DMS153 treated with DMSO at 0.1 percent for 48 hours (cell line): ENCODE results near the gene PRRT4.

Experiments
- DNase-seq: peaks from one replicate; lab custom pipeline; 2025; ENCODE audit not compliant: unreplicated experiment; lab: John Stamatoyannopoulos, UW

PRRT4 gene

GRCh38 chr7:128349466-128349825 lies 12.0 kb downstream of the PRRT4 start:
- DNase-seq, result no peak

DNA sequence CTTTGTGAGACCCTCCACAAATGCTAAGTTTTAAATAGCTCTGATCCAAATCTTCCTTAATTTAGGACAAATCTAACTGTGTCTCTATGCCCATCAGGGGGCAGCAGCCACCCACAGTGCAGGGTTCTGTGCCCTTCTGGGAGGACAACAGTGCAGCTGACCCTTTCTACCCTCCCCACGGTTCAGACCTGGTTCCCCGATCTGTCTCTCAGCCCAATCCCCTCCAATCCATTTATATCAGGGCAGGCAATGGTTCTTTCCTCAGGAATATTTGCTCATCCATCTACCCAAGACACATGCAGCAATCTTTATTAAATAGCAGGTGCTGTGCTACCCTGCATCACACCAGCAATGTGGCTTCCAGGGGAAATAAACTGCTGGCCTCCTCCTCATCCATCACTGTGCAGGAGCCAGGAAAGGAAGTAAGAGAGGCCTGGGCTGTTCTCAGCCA lies 13.8 kb downstream of the PRRT4 start:
- DNase-seq, result peak; percentile 8

- no peak for DNase-seq
These were observed 17.1 kb downstream of the PRRT4 start for GRCh38 chr7:128344431-128344774.

GRCh38 chr7:128343554-128344430 lies 17.7 kb downstream of the PRRT4 start, which contains the start of gene RBM28:
TSS of gene RBM28 (minus strand) at chr7:128343908. CDS start at chr7:128343793, 115 bp downstream.
- peak; percentile 83 for DNase-seq

DNA sequence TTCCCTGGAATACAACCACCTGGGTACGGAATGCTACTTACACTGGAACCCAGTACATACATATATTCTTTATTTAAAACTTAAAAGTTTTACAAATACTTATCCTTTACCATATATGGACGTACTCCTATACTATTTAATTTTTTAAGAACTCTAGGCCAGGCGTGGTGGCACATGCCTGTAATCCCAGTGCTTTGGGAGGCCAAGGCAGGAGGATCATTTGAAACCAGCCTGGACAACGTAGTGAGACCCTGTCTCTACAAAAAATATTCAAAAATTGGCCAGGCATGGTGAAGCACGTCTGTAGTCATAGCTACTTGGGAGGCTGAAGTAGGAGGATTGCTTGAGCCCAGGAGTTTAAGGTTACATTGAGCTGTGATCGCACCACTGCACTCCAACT lies 19.8 kb downstream of the PRRT4 start:
- DNase-seq, result no peak

DNA sequence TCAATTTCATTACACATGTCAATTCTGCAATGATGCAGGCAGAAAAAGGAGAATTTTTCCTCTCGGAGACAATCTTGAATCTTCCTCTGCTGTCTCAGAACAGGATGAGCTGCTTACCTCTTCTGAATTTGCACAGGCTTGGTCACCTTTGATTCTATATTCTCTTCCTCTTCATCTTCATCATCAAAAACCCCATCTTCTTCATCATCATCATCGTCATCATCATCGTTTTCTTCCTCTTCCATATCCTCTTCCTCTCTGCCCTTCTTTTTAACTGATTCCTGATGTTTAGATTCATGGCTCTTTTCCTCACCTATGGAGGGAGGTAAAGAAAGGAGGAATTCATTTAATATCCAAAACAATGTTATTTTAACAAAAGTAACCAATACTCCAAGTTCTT lies 25.8 kb downstream of the PRRT4 start:
- DNase-seq, result no peak

DNA sequence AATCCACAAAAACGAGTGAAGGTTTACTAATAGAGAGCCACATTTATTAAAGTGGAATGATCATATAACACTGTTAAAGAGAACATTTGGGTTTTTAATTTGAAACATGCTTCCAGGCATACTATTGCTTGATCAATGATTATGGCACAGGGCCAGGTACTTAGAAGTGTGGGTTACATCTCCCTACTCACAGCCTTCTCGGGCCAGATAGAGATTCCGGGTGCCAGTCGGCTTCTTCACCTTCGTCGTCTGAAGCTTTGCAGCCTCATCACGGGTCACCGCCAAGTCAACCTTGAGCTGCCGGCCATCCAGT lies 37.2 kb downstream of the PRRT4 start:
- no peak for DNase-seq

DNA sequence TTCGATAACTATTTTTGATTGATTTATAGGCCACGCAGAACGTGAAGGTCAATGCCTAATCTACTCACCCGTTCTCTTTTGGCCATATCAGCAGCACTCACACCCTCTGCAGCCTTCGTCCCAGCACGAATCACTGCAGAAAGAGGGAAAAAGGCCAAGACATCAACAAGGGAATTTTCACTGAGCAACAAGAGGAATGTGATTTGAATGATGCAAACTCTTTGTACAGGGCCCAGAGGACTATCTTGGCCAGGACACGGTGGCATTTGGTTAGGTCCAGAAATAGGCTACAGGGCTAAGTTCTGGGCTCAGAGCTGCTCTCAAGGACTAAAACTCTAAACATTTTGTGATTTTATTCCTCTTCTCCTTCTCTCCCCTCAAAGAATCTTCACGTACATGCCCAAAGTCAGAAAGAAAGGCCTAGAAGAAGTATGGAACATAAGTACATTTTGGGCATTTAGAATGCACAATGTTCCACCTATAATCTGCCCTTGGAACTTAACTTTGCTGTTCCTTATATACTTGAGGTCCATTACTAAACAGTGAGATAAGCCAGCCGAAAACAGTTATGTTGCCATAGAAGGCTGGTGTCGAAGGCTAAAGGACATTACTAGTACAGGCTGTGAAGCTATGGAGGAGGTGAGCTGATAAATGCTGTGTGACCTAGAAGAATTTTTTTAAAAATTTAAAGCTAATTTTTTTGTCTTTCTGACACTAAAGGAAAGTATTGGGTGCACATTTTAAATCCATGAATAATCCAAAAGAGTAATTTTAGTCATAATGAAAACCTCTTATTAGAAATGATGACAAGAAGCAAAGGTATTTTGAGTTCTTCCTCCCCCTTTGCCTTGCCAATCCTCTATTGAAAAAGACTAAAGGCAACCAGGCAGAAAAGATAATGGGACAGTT lies 37.8 kb downstream of the PRRT4 start:
- DNase-seq, result no peak

DNA sequence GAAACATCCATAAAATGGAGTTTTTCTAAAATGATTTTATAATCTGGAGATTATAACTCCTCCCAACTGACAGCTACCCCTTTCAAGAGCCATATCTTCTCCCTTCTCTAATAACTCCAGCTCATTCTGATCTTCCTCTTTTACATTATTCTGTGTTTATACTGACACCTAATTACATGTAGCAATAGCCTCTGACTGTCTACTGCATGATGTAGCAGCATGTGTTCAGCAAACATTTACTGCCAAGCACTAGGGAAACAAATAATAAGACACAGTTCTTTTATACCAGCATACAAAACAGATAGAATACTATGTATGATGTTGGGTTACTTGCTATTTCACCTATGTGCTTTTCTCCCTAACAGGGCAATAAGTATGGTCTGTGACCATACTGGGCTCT lies 38.5 kb downstream of the PRRT4 start:
- no peak for DNase-seq

GRCh38 chr7:128322040-128322643 lies 39.3 kb downstream of the PRRT4 start:
- no peak for DNase-seq

DNA sequence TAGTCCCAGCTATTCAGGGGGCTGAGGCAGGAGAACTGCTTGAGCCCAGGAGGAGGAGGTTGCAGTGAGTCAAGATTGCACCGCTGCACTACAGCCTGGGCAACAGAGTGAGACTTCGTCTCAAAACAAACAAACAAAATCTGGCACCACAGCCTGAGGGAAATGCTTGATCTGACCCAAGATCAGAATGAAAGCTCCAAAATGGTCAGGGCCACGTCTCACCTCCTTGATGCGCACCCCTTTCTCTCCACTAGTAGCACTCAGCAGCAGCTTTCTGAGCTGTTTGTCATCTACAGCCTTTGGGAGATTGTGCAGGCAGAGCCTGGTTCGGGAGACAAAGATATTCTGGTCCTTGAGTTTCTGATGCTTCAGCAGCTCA lies 40.5 kb downstream of the PRRT4 start:
- no peak for DNase-seq

GRCh38 chr7:128318691-128319090 lies 42.8 kb downstream of the PRRT4 start:
- DNase-seq, result no peak

- no peak for DNase-seq
These were observed 50.5 kb downstream of the PRRT4 start for GRCh38 chr7:128311013-128311412.

- DNase-seq, result no peak
These were observed 51.0 kb downstream of the PRRT4 start for GRCh38 chr7:128310499-128310898.

DNA sequence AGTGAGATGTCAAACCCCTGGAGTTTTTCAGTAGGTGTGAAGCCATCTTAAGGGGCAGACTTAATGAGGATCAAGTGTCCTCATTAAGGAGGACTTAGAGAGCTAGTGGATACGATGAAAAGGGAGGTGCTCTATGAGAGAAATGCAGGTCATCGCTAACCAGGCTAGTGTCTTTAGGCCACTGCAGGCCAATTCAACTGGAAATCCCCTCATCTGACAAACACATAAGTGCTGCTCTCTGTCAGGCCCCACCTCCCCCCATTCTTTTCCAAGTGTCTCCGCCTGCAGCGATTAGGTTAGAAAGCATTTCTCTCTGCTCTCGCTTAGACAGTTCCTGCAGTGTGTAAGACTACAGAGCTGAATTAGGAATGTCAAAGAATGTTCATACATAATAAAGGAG lies 51.5 kb downstream of the PRRT4 start:
- DNase-seq, result no peak

- no peak for DNase-seq
These were observed 52.4 kb downstream of the PRRT4 start for GRCh38 chr7:128309124-128309523.

GRCh38 chr7:128307061-128307460 lies 54.4 kb downstream of the PRRT4 start:
- no peak for DNase-seq

GRCh38 chr7:128304212-128304611 lies 57.3 kb downstream of the PRRT4 start:
- no peak for DNase-seq

DNA sequence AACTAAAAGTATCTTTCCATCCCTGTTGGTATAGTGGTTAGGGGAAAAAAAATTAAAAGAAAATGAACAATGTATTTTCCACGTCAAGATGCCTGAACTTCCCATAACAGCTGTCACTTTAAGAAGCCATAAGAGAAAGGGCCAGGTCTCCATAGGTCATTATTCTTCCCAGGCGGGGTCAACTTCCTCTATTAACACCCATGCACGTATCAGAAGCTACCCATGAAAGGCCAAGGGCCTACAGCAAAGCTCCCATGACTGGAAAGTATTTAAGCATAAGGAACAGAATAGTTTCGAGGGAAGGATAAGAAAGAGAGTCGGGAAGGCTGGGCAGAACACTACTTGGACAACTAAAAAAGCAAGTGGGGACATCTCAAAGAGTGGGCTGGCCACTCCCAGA lies 57.8 kb downstream of the PRRT4 start:
- no peak for DNase-seq

GRCh38 chr7:128303133-128303532 lies 58.4 kb downstream of the PRRT4 start:
- DNase-seq, result no peak

DNA sequence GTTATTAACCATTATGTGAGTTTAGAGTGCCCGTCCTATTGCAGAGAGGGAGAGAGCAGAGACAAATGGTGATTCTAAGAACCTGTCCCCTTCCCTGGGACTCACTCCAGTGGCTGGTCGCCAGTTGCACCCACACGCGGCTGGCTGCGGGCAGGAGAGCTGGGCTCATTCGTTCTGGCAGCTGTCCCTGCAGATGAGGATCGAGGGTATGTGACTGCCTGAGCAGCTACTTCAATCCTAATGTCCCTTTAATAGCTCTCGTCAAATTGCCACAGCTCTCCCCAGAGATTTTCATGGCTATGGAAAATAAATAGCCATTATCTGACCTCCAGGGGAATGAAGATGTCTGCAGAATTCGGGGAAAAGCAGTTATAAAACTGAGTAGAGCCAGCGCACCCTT lies 59.4 kb downstream of the PRRT4 start:
- DNase-seq, result no peak
